ENCODE results near the gene STUM. TPM values are rescaled to one million over a fixed set of nuclear protein-coding genes. Genes with fewer than 3 reads are reported as not detected.
A peak's percentile ranks its signal among the peaks of the same experiment; 100 is the strongest.

The STUM gene
- total RNA-seq, 4 donors from 2014 or later: 0.92 to 1.9 (median 1.0) TPM

GRCh38 chr1:226599636-226600238 lies 51.2 kb downstream of the STUM start:
- H3K4me1 ChIP-seq: peaks cover 6 to 7% of the 10 kb centered on the region in 2 donors
- H3K27me3 ChIP-seq: peaks cover 0 to 10% (median 0%) of the 10 kb centered on the region in 3 donors
- no peak for ATAC-seq
- no peak for TF ChIP-seq CTCF (IDR thresholded peaks at IDR 0.05 in 4 of 5, conservative IDR thresholded peaks at IDR 0.05 in 1 of 5)
- no peak for TF ChIP-seq POLR2A (IDR thresholded peaks at IDR 0.05)
- H3K27ac ChIP-seq: no peak overlapping the region
- H3K4me3 ChIP-seq: no peak overlapping the region
- in situ Hi-C loops (cut with MboI; ENCODE audit: low sequenced_read_pairs in 4 of 4) (loop anchor here in 1 of 4 donors (25.0 kb wide), 1 partner anchor 838 kb away; no protein-coding TSS in a partner anchor), intact Hi-C loops (cut with DNase I; ENCODE audit: low total_unique reads) (no loop called here)
- DNase-seq: no peak
- H3K9me3 ChIP-seq: no peaks in the 10 kb centered on the region
- H3K36me3 ChIP-seq: no peaks in the 10 kb centered on the region

- in situ Hi-C loops (cut with MboI; ENCODE audit: low sequenced_read_pairs in 4 of 4) (loop anchor here in 1 of 4 donors (25.0 kb wide), 1 partner anchor 837 kb away; no protein-coding TSS in a partner anchor), intact Hi-C loops (cut with DNase I; ENCODE audit: low total_unique reads) (no loop called here)
- Histone ChIP-seq H3K36me3 (no peaks in the 10 kb centered on the region), H3K27me3 (peaks cover 0 to 10% (median 0%) of the 10 kb centered on the region in 3 donors), H3K4me1 (peaks cover 6 to 7% of the 10 kb centered on the region in 2 donors), H3K27ac (no peak overlapping the region), H3K4me3 (no peak overlapping the region), H3K9me3 (no peaks in the 10 kb centered on the region)
- TF ChIP-seq CTCF (IDR thresholded peaks at IDR 0.05 in 4 of 5, conservative IDR thresholded peaks at IDR 0.05 in 1 of 5) (no peak), POLR2A (IDR thresholded peaks at IDR 0.05) (no peak)
- ATAC-seq (no peak), DNase-seq (no peak)
Observed at GRCh38 chr1:226600254-226600653, 51.7 kb downstream of the STUM start.

- H3K36me3 ChIP-seq: no peaks in the 10 kb centered on the region
- no peak for ATAC-seq
- H3K4me1 ChIP-seq: peaks cover 6 to 7% of the 10 kb centered on the region in 2 donors
- H3K9me3 ChIP-seq: no peaks in the 10 kb centered on the region
- TF ChIP-seq CTCF (IDR thresholded peaks at IDR 0.05 in 4 of 5, conservative IDR thresholded peaks at IDR 0.05 in 1 of 5) (no peak), POLR2A (IDR thresholded peaks at IDR 0.05) (no peak)
- DNase-seq: no peak
- no peak overlapping the region for H3K4me3 ChIP-seq
- intact Hi-C loops (cut with DNase I; ENCODE audit: low total_unique reads): no loop called here
- peak overlapping the region in 2 of 4 donors; percentile 62 to 73 for H3K27ac ChIP-seq
- H3K27me3 ChIP-seq: peaks cover 0 to 2% (median 0%) of the 10 kb centered on the region in 3 donors
- in situ Hi-C loops (cut with MboI; ENCODE audit: low sequenced_read_pairs in 4 of 4): loop anchor here in 1 of 4 donors (25.0 kb wide), 1 partner anchor 836 kb away; no protein-coding TSS in a partner anchor
Observed at GRCh38 chr1:226601456-226601855, 52.9 kb downstream of the STUM start.

GRCh38 chr1:226602186-226603021 lies 53.8 kb downstream of the STUM start:
- TF ChIP-seq POLR2A (IDR thresholded peaks at IDR 0.05) (peak in 1 of 2 donors; percentile 16), CTCF (IDR thresholded peaks at IDR 0.05 in 4 of 5, conservative IDR thresholded peaks at IDR 0.05 in 1 of 5) (no peak)
- intact Hi-C loops (cut with DNase I; ENCODE audit: low total_unique reads) (no loop called here), in situ Hi-C loops (cut with MboI; ENCODE audit: low sequenced_read_pairs in 4 of 4) (loop anchor here in 1 of 4 donors (25.0 kb wide), 1 partner anchor 835 kb away; no protein-coding TSS in a partner anchor)
- peak overlapping the region; percentile 62 to 73 (median 70) for H3K27ac ChIP-seq
- DNase-seq (peak; percentile 43 to 64), ATAC-seq (peak; percentile 72 to 75)
- H3K27me3 ChIP-seq: no peaks in the 10 kb centered on the region
- H3K4me1 ChIP-seq: peaks cover 6 to 7% of the 10 kb centered on the region in 2 donors
- no peaks in the 10 kb centered on the region for H3K9me3 ChIP-seq
- no peak overlapping the region for H3K4me3 ChIP-seq
- H3K36me3 ChIP-seq: no peaks in the 10 kb centered on the region

All from gastrocnemius medialis (tissue), 4 donors.